GM21619 (cell line): ENCODE data around the gene CD4.

ENCODE experiments used
- ATAC-seq: cut with Tn5 transposase; IDR thresholded peaks from one replicate; pipeline ENCODE4 v1.9.1; 2021; ENCODE audit not compliant: unreplicated experiment

CD4 gene

GRCh38 chr12:6827437-6827911 is 38.1 kb downstream of the CD4 start:
- no peak for ATAC-seq

- no peak for ATAC-seq
These were observed 38.9 kb downstream of the CD4 start, which contains the start of gene P3H3 for GRCh38 chr12:6827982-6828780. P3H3 (plus strand) TSS chr12:6828407; CDS start chr12:6828441, 34 bp downstream.

GRCh38 chr12:6828781-6829535 is 39.6 kb downstream of the CD4 start:
- ATAC-seq: no peak

DNA sequence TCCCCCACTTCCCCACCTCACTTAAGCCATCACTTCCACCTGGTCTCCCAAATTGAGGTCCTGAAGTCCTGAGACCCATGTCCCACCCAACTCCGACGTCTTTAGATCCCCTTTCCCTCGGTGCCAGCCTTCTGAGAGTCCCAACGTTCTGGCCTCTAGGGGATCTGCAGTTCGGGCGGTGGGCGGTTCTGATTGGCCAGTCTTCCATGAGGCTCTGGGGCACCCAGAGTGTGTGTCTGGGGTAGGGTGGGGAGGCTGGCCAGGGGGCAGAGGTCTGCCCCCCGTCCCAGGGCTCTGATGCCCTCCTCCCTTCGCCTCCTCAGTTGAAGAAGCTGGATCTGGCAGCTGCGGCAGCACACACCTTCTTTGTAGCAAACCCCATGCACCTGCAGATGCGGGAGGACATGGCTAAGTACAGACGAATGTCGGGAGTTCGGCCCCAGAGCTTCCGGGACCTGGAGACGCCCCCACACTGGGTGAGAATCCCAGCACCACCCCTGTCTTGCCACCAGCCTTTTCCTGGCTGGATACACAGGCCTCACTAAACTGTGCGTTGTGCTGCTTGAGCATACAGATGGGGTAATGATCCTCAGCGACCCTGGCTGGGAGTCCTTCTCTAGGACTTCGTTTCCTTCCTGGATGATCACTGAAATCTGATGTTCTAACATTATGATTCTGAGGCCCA is 40.4 kb downstream of the CD4 start:
- no peak for ATAC-seq

DNA sequence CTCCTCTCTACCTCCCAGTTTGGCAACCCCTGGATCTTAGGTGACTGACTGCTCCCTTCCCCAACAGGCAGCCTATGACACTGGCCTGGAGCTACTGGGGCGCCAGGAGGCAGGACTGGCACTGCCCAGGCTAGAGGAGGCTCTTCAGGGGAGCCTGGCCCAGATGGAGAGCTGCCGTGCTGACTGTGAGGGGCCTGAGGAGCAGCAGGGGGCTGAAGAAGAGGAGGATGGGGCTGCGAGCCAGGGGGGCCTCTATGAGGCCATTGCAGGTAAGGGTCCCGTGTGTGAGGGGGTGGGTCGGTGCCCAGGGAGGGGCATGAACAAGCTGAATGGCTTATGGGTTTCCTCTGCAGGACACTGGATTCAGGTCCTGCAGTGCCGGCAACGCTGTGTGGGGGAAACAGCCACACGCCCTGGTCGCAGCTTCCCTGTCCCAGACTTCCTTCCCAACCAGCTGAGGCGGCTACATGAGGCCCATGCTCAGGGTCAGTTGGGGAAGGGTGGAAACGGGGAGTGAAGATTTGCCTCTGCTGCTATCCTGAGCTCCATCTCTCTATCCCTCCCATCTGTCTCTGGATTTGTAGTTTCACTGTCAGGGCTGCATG is 41.1 kb downstream of the CD4 start:
- no peak for ATAC-seq

GRCh38 chr12:6830999-6831398 is 41.7 kb downstream of the CD4 start:
- no peak for ATAC-seq

DNA sequence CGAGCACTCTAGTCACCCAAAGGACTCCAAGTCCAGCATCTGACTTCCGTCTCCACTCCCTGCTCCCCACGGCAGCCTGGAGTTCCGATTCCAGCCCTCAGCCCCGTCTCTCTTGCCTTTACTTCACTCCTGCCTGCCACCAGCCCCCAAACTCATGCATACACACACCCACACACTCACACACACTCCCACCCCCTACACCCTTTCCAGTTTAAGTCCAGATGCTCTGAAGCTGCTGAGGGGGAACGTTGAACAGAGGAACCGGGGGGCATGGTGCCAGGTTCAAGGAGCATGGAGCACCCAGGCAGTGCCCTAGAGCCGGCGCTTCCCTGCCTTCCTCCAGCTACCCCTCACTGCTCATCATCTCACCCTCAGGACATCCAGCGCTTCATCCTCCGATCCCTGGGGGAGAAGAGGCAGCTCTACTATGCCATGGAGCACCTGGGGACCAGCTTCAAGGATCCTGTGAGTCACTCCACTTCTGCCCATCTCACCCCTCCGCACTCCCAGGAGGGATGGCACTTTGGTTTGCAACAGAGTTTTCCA is 42.2 kb downstream of the CD4 start:
- ATAC-seq: no peak

DNA sequence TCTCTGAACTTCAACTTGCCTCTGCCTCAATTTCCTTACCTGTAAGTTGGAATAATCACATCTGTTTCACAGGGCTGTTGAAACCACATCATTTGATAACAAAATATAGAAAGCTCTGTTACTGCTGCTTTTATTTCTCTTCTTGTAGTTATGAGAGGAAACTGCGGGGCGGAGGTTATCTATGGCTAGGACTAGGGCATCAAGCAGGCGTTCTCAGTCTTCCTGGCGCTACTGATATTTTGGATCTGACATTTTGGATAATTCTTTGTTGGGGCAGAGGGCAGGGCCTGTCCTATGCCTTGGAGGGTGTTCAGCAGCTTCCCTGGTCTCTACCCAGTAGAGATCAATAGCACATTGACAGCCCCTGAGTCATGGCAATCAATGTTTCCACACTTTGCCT is 42.8 kb downstream of the CD4 start:
- no peak for ATAC-seq

DNA sequence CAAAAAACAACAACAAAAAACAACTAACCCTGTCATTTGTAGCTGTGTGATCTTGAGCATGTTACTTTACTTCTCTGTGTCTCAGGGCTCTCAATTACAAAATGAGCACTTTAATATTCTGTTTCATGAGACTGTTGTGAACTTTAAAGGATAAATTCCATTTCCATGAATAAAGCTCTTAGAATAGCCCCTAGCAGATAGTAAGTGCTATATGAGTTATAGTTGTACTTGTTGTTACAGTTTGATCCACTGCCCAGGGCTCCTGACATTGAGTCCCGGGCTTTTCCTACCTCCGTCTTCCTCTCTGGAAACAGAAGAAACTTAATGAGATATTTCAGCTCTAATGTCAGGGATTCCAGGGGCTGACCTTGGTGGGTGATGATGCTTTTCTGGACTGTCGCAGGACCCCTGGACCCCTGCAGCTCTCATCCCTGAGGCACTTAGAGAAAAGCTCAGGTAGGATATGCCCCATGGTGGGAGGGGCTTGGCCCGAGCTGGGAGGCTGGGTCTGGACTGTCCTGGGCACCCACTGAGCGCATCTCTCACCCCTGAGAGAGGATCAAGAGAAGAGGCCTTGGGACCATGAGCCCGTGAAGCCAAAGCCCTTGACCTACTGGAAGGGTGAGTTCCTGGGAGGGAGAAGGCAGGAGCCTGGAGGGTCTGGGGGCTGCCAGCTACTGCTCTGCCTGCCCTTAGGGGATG is 44.0 kb downstream of the CD4 start:
- no peak for ATAC-seq

DNA sequence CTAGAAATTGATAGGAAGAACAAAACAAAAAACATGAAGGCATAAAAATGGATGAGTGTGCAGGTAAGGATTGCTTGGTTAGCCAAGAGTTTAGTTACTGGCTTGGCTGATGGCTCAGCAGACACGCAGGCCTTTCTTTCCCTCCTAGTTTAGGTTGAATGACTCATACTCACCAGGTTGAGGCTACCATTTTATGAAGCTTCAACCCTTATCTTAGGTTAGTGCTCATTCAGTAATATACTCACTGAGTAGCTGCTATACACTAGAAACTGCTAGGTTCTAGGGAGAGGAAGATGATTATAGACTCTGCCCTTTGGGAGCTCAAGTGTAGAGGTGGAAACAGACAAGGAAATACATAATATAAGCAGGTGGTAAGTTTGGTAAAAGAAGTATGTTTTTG is 44.9 kb downstream of the CD4 start:
- no peak for ATAC-seq

GRCh38 chr12:6834873-6835272 is 45.5 kb downstream of the CD4 start:
- no peak for ATAC-seq

DNA sequence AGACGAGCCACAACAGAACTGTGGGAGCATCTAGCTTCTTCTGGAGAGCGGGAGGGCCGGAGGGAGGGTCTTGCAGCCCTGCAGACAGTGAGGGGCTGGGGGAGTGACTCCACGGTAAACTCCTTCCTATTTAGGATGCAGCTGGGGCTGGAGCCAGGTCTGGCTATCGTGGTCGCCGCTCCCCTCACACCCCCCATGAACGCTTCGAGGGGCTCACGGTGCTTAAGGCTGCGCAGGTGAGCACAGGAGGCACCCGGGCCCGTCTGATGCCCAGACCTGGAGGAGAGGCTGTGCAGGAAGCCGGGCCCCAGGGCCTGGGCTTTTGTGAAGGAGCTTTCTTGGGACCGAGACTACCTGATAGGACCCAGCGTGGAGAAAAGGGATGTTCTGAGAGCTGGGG is 47.5 kb downstream of the CD4 start:
- no peak for ATAC-seq

DNA sequence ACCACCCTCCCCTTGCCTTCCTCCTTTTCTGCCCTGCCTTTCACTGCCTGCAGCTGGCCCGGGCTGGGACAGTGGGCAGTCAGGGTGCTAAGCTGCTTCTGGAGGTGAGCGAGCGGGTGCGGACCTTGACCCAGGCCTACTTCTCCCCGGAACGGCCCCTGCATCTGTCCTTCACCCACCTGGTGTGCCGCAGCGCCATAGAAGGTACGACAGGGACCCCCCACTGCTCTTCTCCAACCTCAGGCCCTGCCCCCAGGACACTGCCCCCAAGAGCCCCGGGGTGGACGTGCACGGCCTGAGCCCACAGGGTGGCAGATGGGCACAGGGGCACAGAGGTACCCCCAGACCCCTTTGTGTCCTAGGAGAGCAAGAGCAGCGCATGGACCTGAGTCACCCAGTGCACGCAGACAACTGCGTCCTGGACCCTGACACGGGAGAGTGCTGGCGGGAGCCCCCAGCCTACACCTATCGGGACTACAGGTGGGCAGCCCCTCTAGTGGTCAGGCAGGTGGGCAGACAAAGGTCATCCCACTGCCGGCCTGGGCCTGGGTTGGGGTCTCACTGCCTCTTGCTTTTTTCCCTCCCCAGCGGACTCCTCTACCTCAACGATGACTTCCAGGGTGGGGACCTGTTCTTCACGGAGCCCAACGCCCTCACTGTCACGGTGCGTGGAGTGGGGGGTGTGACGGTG is 48.2 kb downstream of the CD4 start:
- ATAC-seq: no peak

DNA sequence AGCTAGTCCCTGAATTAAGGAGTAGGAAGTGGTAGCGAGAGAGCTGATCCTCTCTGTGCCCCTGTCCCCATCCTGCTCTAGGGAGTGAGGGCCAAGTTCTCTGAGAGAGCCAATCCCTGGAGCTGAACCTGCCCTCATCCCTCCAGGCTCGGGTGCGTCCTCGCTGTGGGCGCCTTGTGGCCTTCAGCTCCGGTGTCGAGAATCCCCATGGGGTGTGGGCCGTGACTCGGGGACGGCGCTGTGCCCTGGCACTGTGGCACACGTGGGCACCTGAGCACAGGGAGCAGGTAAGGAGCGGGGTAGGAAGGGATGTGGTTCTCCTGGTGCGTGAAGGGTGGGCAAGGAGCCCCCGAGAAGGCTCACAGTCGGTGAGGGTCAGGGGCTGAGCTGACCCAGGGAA is 49.5 kb downstream of the CD4 start:
- no peak for ATAC-seq

DNA sequence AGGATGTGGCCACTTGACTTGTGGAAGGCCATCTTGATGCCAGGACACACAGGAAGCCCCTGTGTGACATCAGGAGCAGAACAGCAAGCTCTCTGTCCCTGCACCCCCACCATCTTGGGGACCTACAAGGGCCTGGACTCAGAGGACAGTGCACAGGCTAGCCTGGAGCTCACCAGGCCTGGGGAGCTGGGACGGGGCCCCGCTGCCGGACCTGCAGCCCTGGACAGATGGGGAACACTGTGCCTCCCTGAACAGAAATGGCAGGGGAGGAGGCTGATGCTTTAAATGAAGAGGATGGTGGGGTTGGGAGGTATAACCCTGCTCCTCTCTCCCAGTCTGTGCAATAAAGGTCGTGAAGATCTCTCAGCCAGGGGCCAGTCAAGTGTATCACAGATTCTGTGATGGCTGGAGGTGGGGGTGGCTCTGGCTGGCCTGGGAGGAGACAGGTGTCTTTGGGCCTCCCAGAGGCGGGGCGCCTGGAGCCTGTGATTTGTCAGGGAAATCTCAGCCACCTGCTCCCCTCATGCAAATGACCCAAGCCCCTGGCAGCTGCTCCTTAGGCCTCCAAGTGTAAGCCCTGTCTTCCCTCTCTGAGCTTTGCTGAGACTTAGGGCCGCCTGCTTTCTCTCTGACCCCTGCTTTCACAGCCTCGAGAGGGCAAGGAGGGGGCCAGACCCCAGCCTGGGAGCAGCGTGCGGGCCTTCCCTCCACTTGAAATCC is 50.3 kb downstream of the CD4 start:
- ATAC-seq: peak; percentile 73

DNA sequence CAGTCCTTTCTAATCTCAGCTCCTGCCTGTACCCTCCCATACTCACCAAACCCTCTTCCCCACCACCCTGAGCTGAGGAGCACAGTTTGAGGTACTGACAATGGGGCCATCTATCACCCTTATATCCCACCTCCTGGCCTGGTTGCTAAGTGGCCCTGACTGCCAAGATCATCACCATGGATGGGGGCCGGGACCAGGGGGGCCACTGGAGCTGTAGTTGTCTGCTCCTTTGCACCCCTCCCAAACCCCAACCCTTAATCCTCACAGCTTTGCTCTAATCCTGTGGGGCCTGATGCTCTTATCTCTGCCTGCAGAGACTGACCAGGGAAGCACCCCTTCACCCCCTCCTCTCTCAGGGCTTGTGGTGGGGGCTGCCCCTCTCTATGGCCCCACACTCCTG is 51.0 kb downstream of the CD4 start:
- no peak for ATAC-seq

DNA sequence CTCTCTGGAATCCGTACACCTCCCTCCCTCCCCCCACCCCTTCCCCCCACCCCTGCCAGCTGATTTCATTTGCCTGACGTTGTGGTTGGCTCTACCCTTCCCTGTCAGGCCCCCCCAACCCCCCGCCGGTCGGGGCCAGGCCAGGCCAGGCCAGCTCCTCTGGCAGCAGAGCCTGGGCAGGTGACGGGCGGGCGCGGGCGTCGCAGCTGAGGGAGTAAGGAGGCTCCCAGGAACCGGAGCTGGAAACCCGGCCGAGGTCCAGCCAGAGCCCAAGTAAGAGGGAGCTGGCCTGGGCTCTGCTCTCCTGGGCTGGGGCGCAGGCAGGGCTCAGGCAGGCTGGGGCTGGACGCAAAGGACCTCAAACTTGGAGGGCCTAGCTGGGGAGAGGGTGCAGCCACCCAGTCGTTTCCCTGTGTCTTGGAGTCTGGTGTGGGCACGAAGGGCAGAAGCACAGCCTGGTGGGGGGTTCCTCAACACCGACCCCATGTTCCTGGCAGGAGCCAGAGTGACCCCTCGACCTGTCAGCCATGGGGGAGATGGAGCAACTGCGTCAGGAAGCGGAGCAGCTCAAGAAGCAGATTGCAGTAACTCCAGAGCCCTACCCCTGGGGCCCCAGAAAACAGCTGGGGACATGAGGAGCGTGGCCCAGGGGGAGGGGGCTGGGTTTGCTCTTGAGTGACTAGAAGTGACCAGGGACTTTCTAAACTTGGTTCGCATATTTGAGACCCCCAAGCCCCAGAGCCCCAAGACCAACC is 51.6 kb downstream of the CD4 start, which contains the start of gene GNB3:
GNB3 (plus strand) TSS at position 165 of the 755 bp plus-strand sequence; CDS start at position 528, 363 bp downstream.
- ATAC-seq: no peak

GRCh38 chr12:6842075-6842474 is 52.7 kb downstream of the CD4 start:
- ATAC-seq: no peak
